HepG2 (cell line): Measurements from ENCODE around the gene SNRNP200. TPM values are rescaled to one million over a fixed set of nuclear protein-coding genes. Genes with fewer than 3 reads are reported as not detected.

ENCODE experiments used
- ATAC-seq: fragments of 200-7000 bp; cut with Tn5 transposase; 3 replicates; pipeline ENCODE4 v1.9.1; 2020; ENCODE audit warnings: mild to moderate bottlenecking, moderate library complexity
- BruUV-seq: library from RNA; stranded (reverse); fragments of 400-500 nt; replicated peaks from 2 replicates; lab custom pipeline; 2021; lab: Mats Ljungman, UMichigan
- CTCF ChIA-PET: fragments of 300-600 bp; formaldehyde crosslinking; extraction: SDS; loops from one replicate; lab custom pipeline; 2021; ENCODE audit warnings: low total read pairs, inconsistent platforms, low intra/inter-chr PET ratio; lab: Yijun Ruan, JAX
- POLR2A ChIA-PET: fragments of 350-600 bp; sonication (Branson Sonifier 250); formaldehyde crosslinking; loops from one replicate; lab custom pipeline; 2020; ENCODE audit warnings: antibody characterized with exemption, inconsistent platforms; lab: Yijun Ruan, JAX
- DNase-seq: peaks from one replicate; pipeline ENCODE4 v3.0.0-alpha.2; 2015; ENCODE audit warnings: low spot score
- FAIRE-seq: peaks from 3 replicates; lab custom pipeline; 2011; peaks lifted over from hg19 to GRCh38; lab: Jason Lieb, UNC
- H2AFZ ChIP-seq: one replicate; pipeline ENCODE4 v1.6.1; 2011; ENCODE audit warnings: low read length, inconsistent platforms
- H3K27ac ChIP-seq: fragments of 300-600 bp; 3 replicates; pipeline ENCODE4 v1.8.0; 2011; ENCODE audit warnings: mixed run types, mild to moderate bottlenecking, mixed read lengths, low read length, inconsistent platforms; ENCODE audit not compliant: insufficient read depth; ENCODE audit errors: extremely low read length
- H3K27me3 ChIP-seq, 2 experiments: fragments of 200-600 bp in 1 of 2; 2 replicates in 1 of 2; 3 replicates in 1 of 2; pipeline versions ENCODE4 v1.6.0 to v1.8.0; 2011; ENCODE audit warnings: low read length in 2 of 2, mild to moderate bottlenecking in 2 of 2, moderate library complexity in 2 of 2, inconsistent platforms in 1 of 2; ENCODE audit not compliant: insufficient read depth in 2 of 2, control insufficient read depth in 1 of 2
- H3K36me3 ChIP-seq, 2 experiments: fragments of 200-600 bp in 1 of 2; replicated peaks in 1 of 2; 2 replicates in 1 of 2; 3 replicates in 1 of 2; pipeline versions ENCODE4 v1.5.1 to v1.8.0; 2011; ENCODE audit warnings: low read length in 2 of 2, inconsistent platforms in 1 of 2; ENCODE audit not compliant: insufficient read depth in 2 of 2, control insufficient read depth in 1 of 2
- H3K4me1 ChIP-seq: 2 replicates; pipeline ENCODE4 v1.5.1; 2012; ENCODE audit warnings: low read length, inconsistent platforms; ENCODE audit not compliant: insufficient read depth
- H3K4me2 ChIP-seq: 2 replicates; pipeline ENCODE4 v1.6.0; 2011; ENCODE audit warnings: low read depth, low read length, inconsistent platforms
- H3K4me3 ChIP-seq, 3 experiments: fragments of 200-600 bp in 1 of 3; sonication (generic), shearing (Covaris generic) in 1 of 3; replicated peaks in 1 of 3; 2 replicates each; pipeline ENCODE4 v1.5.1; 2011 to 2016; ENCODE audit warnings: low read length in 3 of 3, inconsistent platforms in 2 of 3, low read depth in 2 of 3, mild to moderate bottlenecking in 2 of 3, control low read depth in 1 of 3, mixed read lengths in 1 of 3; ENCODE audit not compliant: insufficient read depth in 1 of 3
- H3K79me2 ChIP-seq: one replicate; pipeline ENCODE4 v1.6.1; 2011; ENCODE audit warnings: low read length, inconsistent platforms; ENCODE audit not compliant: insufficient read depth
- H3K9ac ChIP-seq: 2 replicates; pipeline ENCODE4 v1.6.0; 2011; ENCODE audit warnings: mild to moderate bottlenecking, low read depth, low read length, inconsistent platforms; ENCODE audit not compliant: insufficient read depth
- H3K9me3 ChIP-seq: 2 replicates; pipeline ENCODE4 v1.5.1; 2012; ENCODE audit warnings: mild to moderate bottlenecking, low read length
- H4K20me1 ChIP-seq: 2 replicates; pipeline ENCODE4 v1.6.0; 2011; ENCODE audit warnings: inconsistent platforms, mild to moderate bottlenecking, low read length, moderate library complexity; ENCODE audit not compliant: insufficient read depth
- AGO2 ChIP-seq: fragments of 200-400 bp; formaldehyde crosslinking; optimal IDR thresholded peaks from 2 replicates; pipeline ENCODE3; 2017; ENCODE audit warnings: mild to moderate bottlenecking, low read depth, low read length, moderate library complexity
- ATF7-NPFF ChIP-seq: sonication (generic); formaldehyde crosslinking; IDR thresholded peaks from 2 replicates; pipeline ENCODE4 v1.8.1; 2023; ENCODE audit warnings: mild to moderate bottlenecking, low read depth, missing genetic modification reagents, moderate library complexity
- KDM2A ChIP-seq: sonication (generic); formaldehyde crosslinking; IDR thresholded peaks from 2 replicates; pipeline ENCODE4 v1.4.0; 2020; ENCODE audit warnings: low read depth, missing genetic modification reagents, borderline replicate concordance
- POLR2G ChIP-seq: fragments of 200-400 bp; formaldehyde crosslinking; IDR thresholded peaks from 2 replicates; pipeline ENCODE4 v1.6.1; 2018; ENCODE audit warnings: mild to moderate bottlenecking, low read depth, low read length, moderate library complexity
- RBFOX2 ChIP-seq: fragments of 200-400 bp; formaldehyde crosslinking; IDR thresholded peaks from 2 replicates; pipeline ENCODE4 v1.6.1; 2017; ENCODE audit warnings: low read depth, mild to moderate bottlenecking, low read length
- TCF7 ChIP-seq: sonication (generic); IDR thresholded peaks from 2 replicates; pipeline ENCODE4 v1.6.1; 2016; ENCODE audit warnings: antibody characterized with exemption, low read depth
- YEATS2 ChIP-seq: sonication (generic); formaldehyde crosslinking; IDR thresholded peaks from 2 replicates; pipeline ENCODE4 v1.4.0; 2020; ENCODE audit warnings: missing genetic modification reagents, borderline replicate concordance
- ZBTB7B ChIP-seq: sonication (generic); formaldehyde crosslinking; IDR thresholded peaks from 2 replicates; pipeline ENCODE4 v1.4.0; 2020; ENCODE audit warnings: missing genetic modification reagents
- ZNF124 ChIP-seq: sonication (generic); formaldehyde crosslinking; IDR thresholded peaks from 2 replicates; pipeline ENCODE4 v1.4.0; 2020; ENCODE audit warnings: missing genetic modification reagents
- ZNF30 ChIP-seq: sonication (generic); formaldehyde crosslinking; IDR thresholded peaks from 2 replicates; pipeline ENCODE4 v1.5.0; 2020; ENCODE audit warnings: mild to moderate bottlenecking, missing genetic modification reagents
- ZNF563 ChIP-seq: sonication (generic); formaldehyde crosslinking; IDR thresholded peaks from 2 replicates; pipeline ENCODE4 v1.8.0; 2022; ENCODE audit warnings: mild to moderate bottlenecking, moderate library complexity, missing genetic modification reagents
- ZNF614 ChIP-seq: IDR thresholded peaks from 2 replicates; pipeline ENCODE4 v1.6.1; 2018; ENCODE audit warnings: missing biosample characterization, missing genetic modification reagents, inconsistent platforms, borderline replicate concordance
- WGBS: methylation state at CpG from one replicate; pipeline ENCODE4 v1.1.6; 2017; ENCODE audit warnings: low lambda C conversion rate; 5-methylcytosine and 5-hydroxymethylcytosine counted together
- in situ Hi-C: cut with HindIII; loops from 2 replicates; pipeline ENCODE4 v1.10.0; 2017; ENCODE audit warnings: low pct_unique_long_range_greater_than_20kb; ENCODE audit not compliant: extremely low pct_ligation_motif_present
- intact Hi-C: fragments of 100-400 bp; cut with micrococcal nuclease; formaldehyde crosslinking; loops from one replicate; pipeline ENCODE4 v1.10.0; 2022; ENCODE audit not compliant: unreplicated experiment
- polyA plus RNA-seq, 8 experiments: library from polyadenylated mRNA; depleted of rRNA in 3 of 8; stranded (reverse) in 7 of 8; unstranded in 1 of 8; fragments of >200 nt; fragmentation: Illumina TruSeq in 4 of 8; extraction: Trizol in 4 of 8; gene quantifications; 2 replicates each; pipeline versions ENCODE4 v1.2.1 to v1.2.3, GENCODE V29; 2011 to 2016; ENCODE audit warnings: low read depth in 4 of 8, missing spikeins in 1 of 8, mixed read lengths in 1 of 8; ENCODE audit not compliant: insufficient read depth in 1 of 8
- total RNA-seq, 5 experiments: library from RNA; depleted of rRNA; stranded (reverse); fragments of >200 nt; fragmentation: Illumina TruSeq; extraction: Trizol; gene quantifications; 2 replicates each; pipeline ENCODE4 v1.2.3, GENCODE V29; 2016; ENCODE audit warnings: low read depth in 1 of 5
- TF ChIP-seq, protein P1 (sequence below): sonication (generic); formaldehyde crosslinking; IDR thresholded peaks from 2 replicates; pipeline ENCODE4 v1.8.0; 2023; ENCODE audit warnings: mild to moderate bottlenecking, missing genetic modification reagents
- TF ChIP-seq, protein P2 (sequence below): sonication (generic); formaldehyde crosslinking; IDR thresholded peaks from 2 replicates; pipeline ENCODE4 v1.4.0; 2020; ENCODE audit warnings: missing genetic modification reagents
- TF ChIP-seq, protein P3 (sequence below): sonication (generic); formaldehyde crosslinking; IDR thresholded peaks from 2 replicates; pipeline ENCODE4 v1.5.1; 2020; ENCODE audit warnings: mild to moderate bottlenecking, missing genetic modification reagents

Gene SNRNP200
- total and polyA plus RNA-seq, 2 of the 13 experiments (the other 11 are each of a cell fraction or from before 2014, with no cell fraction given), result 99.0 to 232 TPM

DNA sequence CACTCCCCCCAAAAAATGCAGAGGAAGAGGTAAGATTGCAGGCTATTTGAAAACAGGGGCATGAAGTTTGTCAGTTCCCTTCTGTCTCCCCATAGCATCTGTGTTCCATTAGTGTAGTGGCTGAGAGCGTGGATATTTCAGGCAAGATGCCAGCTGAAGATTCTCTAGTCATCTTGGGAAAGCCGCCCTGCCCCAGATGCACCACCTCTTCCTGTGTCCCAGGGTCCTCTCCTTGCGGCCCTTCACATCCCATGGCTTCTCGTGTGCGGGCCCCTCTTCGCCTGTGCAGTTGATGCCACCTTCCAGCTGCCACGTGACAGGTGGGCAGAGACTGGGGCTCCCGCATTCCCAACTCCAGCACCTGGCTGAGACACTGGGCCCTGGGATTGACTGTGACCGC is 55.7 kb downstream of the SNRNP200 start:
- Histone ChIP-seq H3K27me3 (no peaks in the 10 kb centered on the region), H4K20me1 (no peaks in the 10 kb centered on the region), H3K79me2 (no peaks in the 10 kb centered on the region), H3K27ac (no peak overlapping the region), H3K9me3 (no peaks in the 10 kb centered on the region), H3K9ac (no peak overlapping the region), H3K36me3 (peaks cover 13 to 23% of the 10 kb centered on the region in 2 experiments), H3K4me2 (no peak overlapping the region), H2AFZ (no peak overlapping the region), H3K4me3 (no peak overlapping the region), H3K4me1 (peaks cover 25% of the 10 kb centered on the region)
- ATAC-seq (no peak), FAIRE-seq (no peak), DNase-seq (no peak)
- intact Hi-C loops, result loop anchor here (5.0 kb wide), 1 partner anchor 258 kb away; the partner anchor contains the start of gene NEURL3
- ChIA-PET POLR2A (interaction anchor here (1.4 to 1.5 kb wide), 2 partner anchors 11 to 41 kb away, joined by 5 to 6 read pairs; partner anchors contain the start of gene STARD7), CTCF (no interaction called here)
- BruUV-seq, result TSS peak; percentile 16
- 97% methylated on average over 9 of the region's 9 CpGs for WGBS
- in situ Hi-C loops, result no loop called here
- no peak for TF ChIP-seq ZNF614 (CRISPR knock-in tag)
- no peak for TF ChIP-seq ZBTB7B (CRISPR knock-in tag)
- TF ChIP-seq, protein P1, sequence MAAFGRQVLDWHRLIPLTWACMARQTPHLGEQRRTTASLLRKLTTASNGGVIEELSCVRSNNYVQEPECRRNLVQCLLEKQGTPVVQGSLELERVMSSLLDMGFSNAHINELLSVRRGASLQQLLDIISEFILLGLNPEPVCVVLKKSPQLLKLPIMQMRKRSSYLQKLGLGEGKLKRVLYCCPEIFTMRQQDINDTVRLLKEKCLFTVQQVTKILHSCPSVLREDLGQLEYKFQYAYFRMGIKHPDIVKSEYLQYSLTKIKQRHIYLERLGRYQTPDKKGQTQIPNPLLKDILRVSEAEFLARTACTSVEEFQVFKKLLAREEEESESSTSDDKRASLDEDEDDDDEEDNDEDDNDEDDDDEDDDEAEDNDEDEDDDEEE, result no peak
- no peak for TF ChIP-seq ZNF30 (CRISPR knock-in tag)
- peak; percentile 21; the same call in 1 of the 2 replicates for TF ChIP-seq KDM2A
- no peak for TF ChIP-seq YEATS2 (CRISPR knock-in tag)
- TF ChIP-seq AGO2, result peak; percentile 93
- TF ChIP-seq ATF7-NPFF (CRISPR knock-in tag), result no peak
- TF ChIP-seq ZNF124, result no peak
- TF ChIP-seq TCF7, result no peak
- TF ChIP-seq RBFOX2, result 0 out of 2 replicates have a peak, but pooled peaks have one; percentile 23
- TF ChIP-seq POLR2G, result 0 out of 2 replicates have a peak, but pooled peaks have one; percentile 46
- peak; percentile 39; the same call in 1 of the 2 replicates for TF ChIP-seq ZNF563
- TF ChIP-seq, protein P2, sequence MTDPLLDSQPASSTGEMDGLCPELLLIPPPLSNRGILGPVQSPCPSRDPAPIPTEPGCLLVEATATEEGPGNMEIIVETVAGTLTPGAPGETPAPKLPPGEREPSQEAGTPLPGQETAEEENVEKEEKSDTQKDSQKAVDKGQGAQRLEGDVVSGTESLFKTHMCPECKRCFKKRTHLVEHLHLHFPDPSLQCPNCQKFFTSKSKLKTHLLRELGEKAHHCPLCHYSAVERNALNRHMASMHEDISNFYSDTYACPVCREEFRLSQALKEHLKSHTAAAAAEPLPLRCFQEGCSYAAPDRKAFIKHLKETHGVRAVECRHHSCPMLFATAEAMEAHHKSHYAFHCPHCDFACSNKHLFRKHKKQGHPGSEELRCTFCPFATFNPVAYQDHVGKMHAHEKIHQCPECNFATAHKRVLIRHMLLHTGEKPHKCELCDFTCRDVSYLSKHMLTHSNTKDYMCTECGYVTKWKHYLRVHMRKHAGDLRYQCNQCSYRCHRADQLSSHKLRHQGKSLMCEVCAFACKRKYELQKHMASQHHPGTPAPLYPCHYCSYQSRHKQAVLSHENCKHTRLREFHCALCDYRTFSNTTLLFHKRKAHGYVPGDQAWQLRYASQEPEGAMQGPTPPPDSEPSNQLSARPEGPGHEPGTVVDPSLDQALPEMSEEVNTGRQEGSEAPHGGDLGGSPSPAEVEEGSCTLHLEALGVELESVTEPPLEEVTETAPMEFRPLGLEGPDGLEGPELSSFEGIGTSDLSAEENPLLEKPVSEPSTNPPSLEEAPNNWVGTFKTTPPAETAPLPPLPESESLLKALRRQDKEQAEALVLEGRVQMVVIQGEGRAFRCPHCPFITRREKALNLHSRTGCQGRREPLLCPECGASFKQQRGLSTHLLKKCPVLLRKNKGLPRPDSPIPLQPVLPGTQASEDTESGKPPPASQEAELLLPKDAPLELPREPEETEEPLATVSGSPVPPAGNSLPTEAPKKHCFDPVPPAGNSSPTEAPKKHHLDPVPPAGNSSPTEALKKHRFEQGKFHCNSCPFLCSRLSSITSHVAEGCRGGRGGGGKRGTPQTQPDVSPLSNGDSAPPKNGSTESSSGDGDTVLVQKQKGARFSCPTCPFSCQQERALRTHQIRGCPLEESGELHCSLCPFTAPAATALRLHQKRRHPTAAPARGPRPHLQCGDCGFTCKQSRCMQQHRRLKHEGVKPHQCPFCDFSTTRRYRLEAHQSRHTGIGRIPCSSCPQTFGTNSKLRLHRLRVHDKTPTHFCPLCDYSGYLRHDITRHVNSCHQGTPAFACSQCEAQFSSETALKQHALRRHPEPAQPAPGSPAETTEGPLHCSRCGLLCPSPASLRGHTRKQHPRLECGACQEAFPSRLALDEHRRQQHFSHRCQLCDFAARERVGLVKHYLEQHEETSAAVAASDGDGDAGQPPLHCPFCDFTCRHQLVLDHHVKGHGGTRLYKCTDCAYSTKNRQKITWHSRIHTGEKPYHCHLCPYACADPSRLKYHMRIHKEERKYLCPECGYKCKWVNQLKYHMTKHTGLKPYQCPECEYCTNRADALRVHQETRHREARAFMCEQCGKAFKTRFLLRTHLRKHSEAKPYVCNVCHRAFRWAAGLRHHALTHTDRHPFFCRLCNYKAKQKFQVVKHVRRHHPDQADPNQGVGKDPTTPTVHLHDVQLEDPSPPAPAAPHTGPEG, result no peak
- TF ChIP-seq, protein P3, sequence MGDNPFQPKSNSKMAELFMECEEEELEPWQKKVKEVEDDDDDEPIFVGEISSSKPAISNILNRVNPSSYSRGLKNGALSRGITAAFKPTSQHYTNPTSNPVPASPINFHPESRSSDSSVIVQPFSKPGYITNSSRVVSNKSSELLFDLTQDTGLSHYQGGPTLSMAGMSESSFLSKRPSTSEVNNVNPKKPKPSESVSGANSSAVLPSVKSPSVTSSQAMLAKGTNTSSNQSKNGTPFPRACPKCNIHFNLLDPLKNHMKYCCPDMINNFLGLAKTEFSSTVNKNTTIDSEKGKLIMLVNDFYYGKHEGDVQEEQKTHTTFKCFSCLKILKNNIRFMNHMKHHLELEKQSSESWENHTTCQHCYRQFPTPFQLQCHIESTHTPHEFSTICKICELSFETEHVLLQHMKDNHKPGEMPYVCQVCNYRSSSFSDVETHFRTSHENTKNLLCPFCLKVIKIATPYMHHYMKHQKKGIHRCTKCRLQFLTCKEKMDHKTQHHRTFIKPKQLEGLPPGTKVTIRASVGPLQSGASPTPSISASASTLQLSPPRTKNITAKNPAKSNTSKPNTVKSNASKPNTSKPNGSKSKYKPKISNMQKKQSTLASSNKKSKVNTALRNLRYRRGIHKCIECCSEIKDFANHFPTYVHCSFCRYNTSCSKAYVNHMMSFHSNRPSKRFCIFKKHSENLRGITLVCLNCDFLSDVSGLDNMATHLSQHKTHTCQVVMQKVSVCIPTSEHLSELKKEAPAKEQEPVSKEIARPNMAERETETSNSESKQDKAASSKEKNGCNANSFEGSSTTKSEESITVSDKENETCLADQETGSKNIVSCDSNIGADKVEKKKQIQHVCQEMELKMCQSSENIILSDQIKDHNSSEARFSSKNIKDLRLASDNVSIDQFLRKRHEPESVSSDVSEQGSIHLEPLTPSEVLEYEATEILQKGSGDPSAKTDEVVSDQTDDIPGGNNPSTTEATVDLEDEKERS, result no peak
